ENCODE measurements around the gene ELMO1.

The ELMO1 gene

GRCh38 chr7:37365405-37365804 is 83.3 kb downstream of the ELMO1 start:
- DNase-seq = peak; percentile 25

DNA sequence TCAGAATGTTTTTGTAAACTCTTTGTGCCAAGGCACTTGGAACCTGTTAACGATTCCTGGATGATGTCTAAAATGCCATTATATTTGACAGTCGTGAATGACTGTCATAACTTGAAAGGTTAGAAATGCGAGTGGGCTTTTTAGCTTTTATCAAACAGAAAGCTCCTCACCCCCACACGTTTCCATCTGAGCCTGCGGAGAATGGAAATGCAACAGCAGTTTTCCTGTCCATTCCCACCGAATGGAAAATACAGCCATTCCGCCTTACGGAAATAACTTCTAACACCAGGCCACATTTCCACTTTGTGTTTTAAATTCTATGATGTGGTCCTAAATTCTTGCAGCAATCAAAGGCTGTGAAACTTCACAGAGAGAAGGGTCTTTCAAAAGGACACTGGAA is 83.8 kb downstream of the ELMO1 start:
- DNase-seq = no peak

DNA sequence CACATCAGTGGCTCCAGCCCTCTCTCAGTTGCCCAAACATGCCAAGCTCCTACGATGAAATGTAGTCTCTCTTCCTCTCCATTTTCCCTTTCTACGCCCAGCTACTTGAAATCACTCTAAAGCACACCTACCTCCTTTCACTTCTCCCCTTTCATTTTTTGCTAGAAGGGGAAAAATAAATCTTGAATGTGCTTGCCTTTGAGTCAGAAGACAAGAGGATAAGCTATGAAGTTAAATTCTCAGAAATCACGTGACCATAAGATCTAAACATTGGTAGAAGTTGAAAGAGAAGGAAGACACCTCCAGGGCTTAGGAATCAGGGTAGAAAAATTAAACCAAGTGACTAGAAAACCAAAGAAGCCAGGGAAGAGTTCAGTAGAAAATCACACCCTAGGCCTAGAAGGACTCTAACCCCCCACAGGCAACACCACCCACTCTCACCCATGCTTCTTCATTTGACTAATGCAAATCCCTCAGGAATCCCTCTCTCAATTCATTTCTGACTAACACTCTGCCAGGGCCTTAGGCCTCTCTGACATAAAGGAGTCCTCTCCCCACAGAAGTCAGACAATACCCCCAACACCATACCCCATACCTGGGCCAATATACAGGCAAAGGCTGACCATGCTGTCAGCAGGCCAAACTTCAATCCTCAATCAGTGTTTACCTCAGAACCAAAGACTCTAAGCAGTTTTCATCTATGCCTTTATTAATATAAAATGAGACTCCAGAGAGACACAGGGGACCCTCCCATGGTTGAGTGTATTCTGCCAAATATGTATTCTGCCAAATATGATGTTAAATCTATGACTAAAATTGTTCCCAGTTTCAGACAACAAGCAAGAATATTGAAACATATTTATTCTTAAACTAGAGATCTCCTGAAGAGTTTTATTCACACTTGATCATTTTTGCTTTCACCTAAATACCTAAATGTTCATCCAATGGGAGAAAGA is 84.8 kb downstream of the ELMO1 start:
- no peak for DNase-seq

GRCh38 chr7:37362802-37363201 is 85.9 kb downstream of the ELMO1 start:
- no peak for DNase-seq

DNA sequence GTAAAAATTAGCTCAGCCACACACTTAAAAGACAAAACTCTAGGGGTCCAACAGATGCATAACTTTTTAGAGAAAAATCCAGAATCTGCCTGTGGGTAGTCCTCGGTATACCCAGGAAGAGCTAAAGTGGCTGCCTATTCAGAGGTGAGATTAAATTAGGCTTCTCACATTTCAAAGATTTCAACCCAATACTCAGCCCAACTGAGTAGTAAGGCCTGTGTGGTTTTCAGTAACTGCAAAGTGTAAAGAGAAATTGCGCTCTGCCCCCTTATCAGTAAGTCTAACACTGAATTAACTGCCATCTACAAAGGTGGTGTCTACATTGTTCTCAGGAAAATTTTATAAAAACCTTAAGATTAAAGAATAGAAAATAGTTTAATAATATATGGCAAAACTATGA is 88.2 kb downstream of the ELMO1 start:
- no peak for DNase-seq

GRCh38 chr7:37359662-37360444 is 88.8 kb downstream of the ELMO1 start:
- peak; percentile 53 for DNase-seq

DNA sequence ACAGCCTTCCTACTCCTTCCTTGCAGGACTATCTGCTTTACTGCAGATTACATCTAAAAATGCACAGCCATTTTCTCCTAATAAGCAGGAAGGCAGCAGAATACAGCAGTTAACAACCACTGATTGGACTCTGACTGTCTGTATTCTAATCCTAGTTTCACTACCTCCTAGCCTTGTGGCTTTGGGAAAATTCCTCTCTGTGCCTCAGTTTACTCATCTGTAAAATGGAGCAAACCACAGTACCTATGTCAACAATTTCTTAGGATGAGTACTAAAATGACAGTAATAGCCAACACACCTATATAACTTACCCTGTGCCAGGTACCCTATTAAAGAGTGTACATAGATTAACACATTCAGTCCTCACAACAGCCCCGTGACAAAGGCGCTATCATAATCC is 89.5 kb downstream of the ELMO1 start:
- DNase-seq = no peak

GRCh38 chr7:37357637-37357996 is 91.0 kb downstream of the ELMO1 start:
- DNase-seq = no peak

- no peak for DNase-seq
Observed at GRCh38 chr7:37356911-37357636, 91.6 kb downstream of the ELMO1 start.

- DNase-seq = peak; percentile 80
Observed at GRCh38 chr7:37354656-37355131, 94.0 kb downstream of the ELMO1 start.

DNA sequence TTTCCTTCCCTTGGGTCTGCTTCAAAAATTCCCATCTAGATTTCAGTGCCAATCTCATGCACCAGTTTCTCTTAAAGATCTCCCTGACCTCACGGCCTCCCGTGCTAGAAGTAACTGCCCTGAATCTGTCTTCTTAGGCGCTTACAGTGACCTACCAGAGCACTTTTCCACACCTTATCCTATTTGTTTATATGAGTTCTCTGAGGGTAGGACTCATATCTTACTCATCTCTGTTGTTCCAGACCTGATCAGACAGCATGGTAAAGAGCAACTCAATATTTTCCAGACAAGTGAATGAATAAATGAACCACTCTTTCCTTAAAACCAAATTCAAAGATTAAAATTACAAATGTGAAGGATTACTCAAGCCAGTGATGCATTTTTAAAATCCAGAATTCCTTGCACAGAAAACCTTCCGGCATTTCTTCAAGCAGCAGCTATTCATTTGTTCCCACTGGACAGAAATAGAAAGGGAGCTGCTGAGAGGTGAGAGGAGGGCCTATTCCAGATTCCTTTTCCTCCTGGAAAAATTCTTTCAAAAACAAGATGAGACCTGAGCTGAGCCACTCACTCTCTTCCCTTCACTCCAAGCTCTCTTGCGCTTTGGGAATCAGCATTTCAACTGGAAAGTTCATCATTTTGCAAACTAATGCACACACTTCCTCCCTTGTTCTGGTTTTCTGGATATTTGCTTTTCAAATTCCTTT is 94.6 kb downstream of the ELMO1 start:
- DNase-seq = no peak

GRCh38 chr7:37352974-37353948 is 95.4 kb downstream of the ELMO1 start:
- peak; percentile 80 for DNase-seq

DNA sequence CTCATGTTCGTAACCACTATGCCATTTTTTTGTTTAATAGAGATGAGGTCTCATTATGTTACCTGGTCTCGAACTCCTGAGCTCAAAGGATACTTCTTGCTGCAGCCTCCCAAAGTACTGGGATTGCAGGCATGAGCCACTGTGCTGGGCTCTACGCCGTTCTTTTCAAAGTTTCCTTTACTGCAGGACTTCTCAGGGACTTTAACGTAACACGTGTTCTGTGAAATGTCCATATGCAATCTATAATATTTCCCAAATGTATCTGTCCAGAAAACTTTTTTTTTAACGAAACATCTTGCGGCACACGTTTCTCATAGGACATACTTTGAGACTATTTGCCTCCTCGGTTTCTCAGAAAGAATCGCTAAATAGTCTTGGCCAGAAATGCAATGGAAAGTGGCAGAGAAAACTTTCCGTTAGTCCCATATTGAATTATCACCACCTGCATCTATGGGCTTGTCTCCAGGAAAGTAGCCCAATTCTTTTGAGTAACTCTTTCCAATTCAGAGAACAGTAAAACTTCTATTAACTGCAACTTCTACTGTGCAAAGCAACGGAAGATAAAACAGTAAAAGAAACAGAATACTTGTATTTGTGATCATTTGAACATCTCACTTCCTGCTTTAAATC is 96.3 kb downstream of the ELMO1 start:
- no peak for DNase-seq

- DNase-seq = no peak
Observed at GRCh38 chr7:37351716-37352115, 96.9 kb downstream of the ELMO1 start.

GRCh38 chr7:37349979-37350590 is 98.6 kb downstream of the ELMO1 start:
- no peak for DNase-seq

- no peak for DNase-seq
Observed at GRCh38 chr7:37348982-37349381, 99.7 kb downstream of the ELMO1 start.

DNA sequence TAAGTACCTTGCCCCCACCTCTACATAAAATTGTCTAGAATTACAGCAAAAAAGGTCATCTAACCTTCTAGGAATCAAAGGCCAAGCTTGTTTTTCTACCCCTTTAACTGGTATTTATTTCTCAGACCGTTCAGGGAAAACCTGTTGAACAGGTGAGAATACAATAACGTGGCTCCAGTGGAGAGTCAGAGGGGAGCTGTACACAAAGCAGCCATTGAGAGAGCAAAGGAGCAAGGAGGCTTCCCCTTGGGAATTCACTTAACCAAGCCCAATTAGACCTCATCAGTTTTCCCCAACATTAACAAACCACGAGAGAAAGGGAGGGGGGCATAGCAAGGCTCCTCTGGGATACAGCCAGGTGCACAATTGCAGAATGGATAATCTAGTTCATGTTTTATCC is 101.9 kb downstream of the ELMO1 start:
- DNase-seq = no peak

DNA sequence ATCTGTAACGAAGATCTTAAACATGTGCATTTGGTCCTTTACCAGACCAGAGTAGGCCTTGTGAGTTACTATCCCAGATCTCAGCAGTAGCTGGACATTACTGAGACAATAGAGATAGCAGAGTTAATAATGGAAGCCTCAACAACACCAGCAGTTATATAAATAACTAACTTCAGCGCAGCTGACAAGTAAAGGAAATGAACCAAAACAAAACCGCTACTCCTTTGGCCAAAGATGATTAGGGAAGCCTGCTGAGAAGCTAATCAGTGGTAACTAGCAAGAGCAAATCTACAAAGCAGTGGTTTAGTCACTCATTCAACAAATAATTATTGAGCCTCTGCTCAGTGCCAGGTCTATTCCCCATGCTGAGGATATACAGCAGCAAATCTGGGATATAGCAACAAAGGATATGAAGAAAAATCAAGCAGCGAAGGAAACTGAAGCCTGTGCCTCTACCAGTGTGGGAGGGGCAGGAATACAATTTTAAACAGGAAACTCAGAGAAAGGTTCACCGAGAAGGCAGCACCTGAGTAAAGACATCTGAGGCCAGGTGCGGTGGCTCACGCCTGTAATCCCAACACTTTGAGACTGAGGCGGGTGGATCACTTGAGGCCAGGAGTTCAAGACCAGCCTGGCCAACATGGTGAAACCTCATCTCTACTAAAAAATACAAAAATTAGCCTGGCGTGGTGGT is 103.6 kb downstream of the ELMO1 start:
- DNase-seq = no peak

- DNase-seq = peak; percentile 80
Observed at GRCh38 chr7:37342688-37343471, 105.8 kb downstream of the ELMO1 start.
